HepG2 (cell line): ENCODE data around the gene BICDL1. TPM values are rescaled to one million over a fixed set of nuclear protein-coding genes. Genes with fewer than 3 reads are reported as not detected.

Experiments
- BRCA1 ChIP-seq: sonication (generic); formaldehyde crosslinking; IDR thresholded peaks from 2 replicates; pipeline ENCODE4 v1.4.0; 2020; ENCODE audit warnings: missing genetic modification reagents
- BRD4 ChIP-seq: sonication (generic); formaldehyde crosslinking; IDR thresholded peaks from 2 replicates; pipeline ENCODE4 v1.4.0; 2020; ENCODE audit warnings: missing genetic modification reagents
- IRX3 ChIP-seq: sonication (generic); formaldehyde crosslinking; IDR thresholded peaks from 2 replicates; pipeline ENCODE4 v1.8.1; 2023; ENCODE audit warnings: mild to moderate bottlenecking, low read depth, missing genetic modification reagents, borderline replicate concordance
- KLF13 ChIP-seq: sonication (generic); formaldehyde crosslinking; IDR thresholded peaks from 2 replicates; pipeline ENCODE4 v1.4.0; 2020; ENCODE audit warnings: mild to moderate bottlenecking, missing genetic modification reagents
- KLF6 ChIP-seq: IDR thresholded peaks from 2 replicates; pipeline ENCODE4 v1.8.0; 2016; ENCODE audit warnings: missing biosample characterization, missing genetic modification reagents
- LCORL ChIP-seq, 2 experiments: fragments of 450-650 bp in 1 of 2; sonication (generic) in 1 of 2; formaldehyde crosslinking in 1 of 2; IDR thresholded peaks; 2 replicates each; pipeline versions ENCODE4 v1.5.0 to v1.6.1; 2017 to 2020; ENCODE audit warnings: antibody characterized with exemption in 1 of 2, missing genetic modification reagents in 1 of 2
- MTF1 ChIP-seq: sonication (generic); formaldehyde crosslinking; IDR thresholded peaks from 2 replicates; pipeline ENCODE4 v1.5.0; 2020; ENCODE audit warnings: missing genetic modification reagents
- NFRKB ChIP-seq: fragments of 450-650 bp; IDR thresholded peaks from 2 replicates; pipeline ENCODE4 v1.6.1; 2017
- NR2F2 ChIP-seq: IDR thresholded peaks from 2 replicates; pipeline ENCODE4 v1.6.1; 2012; ENCODE audit warnings: low read depth, inconsistent platforms, borderline replicate concordance
- WIZ ChIP-seq: sonication (generic); formaldehyde crosslinking; IDR thresholded peaks from 2 replicates; pipeline ENCODE4 v1.5.1; 2020; ENCODE audit warnings: mild to moderate bottlenecking, missing genetic modification reagents
- ZNF432 ChIP-seq: sonication (generic); formaldehyde crosslinking; IDR thresholded peaks from 2 replicates; pipeline ENCODE4 v1.5.0; 2020; ENCODE audit warnings: missing genetic modification reagents, mild to moderate bottlenecking, borderline replicate concordance
- ZNF644 ChIP-seq: IDR thresholded peaks from 2 replicates; pipeline ENCODE4 v1.6.1; 2016; ENCODE audit warnings: low read depth
- ZNF75D ChIP-seq: sonication (generic); formaldehyde crosslinking; IDR thresholded peaks from 2 replicates; pipeline ENCODE4 v1.8.1; 2023; ENCODE audit warnings: missing genetic modification reagents, mild to moderate bottlenecking, borderline replicate concordance
- ZNF777 ChIP-seq: sonication (generic); formaldehyde crosslinking; IDR thresholded peaks from 2 replicates; pipeline ENCODE4 v1.4.0; 2020; ENCODE audit warnings: missing genetic modification reagents
- ZNF878 ChIP-seq: sonication (generic); formaldehyde crosslinking; IDR thresholded peaks from 2 replicates; pipeline ENCODE4 v1.8.1; 2023; ENCODE audit warnings: mild to moderate bottlenecking, missing genetic modification reagents, moderate library complexity
- ZSCAN29 ChIP-seq: sonication (generic); formaldehyde crosslinking; conservative IDR thresholded peaks from 2 replicates; pipeline ENCODE4 v1.4.0; 2020; ENCODE audit warnings: mild to moderate bottlenecking, missing genetic modification reagents
- polyA plus RNA-seq, 8 experiments: library from polyadenylated mRNA; depleted of rRNA in 3 of 8; stranded (reverse) in 7 of 8; unstranded in 1 of 8; fragments of >200 nt; fragmentation: Illumina TruSeq in 4 of 8; extraction: Trizol in 4 of 8; gene quantifications; 2 replicates each; pipeline versions ENCODE4 v1.2.1 to v1.2.3, GENCODE V29; 2011 to 2016; ENCODE audit warnings: low read depth in 4 of 8, missing spikeins in 1 of 8, mixed read lengths in 1 of 8; ENCODE audit not compliant: insufficient read depth in 1 of 8
- total RNA-seq, 5 experiments: library from RNA; depleted of rRNA; stranded (reverse); fragments of >200 nt; fragmentation: Illumina TruSeq; extraction: Trizol; gene quantifications; 2 replicates each; pipeline ENCODE4 v1.2.3, GENCODE V29; 2016; ENCODE audit warnings: low read depth in 1 of 5
- TF ChIP-seq, protein P1 (sequence below): sonication (generic); formaldehyde crosslinking; IDR thresholded peaks from 2 replicates; pipeline ENCODE4 v1.5.1; 2020; ENCODE audit warnings: mild to moderate bottlenecking, moderate library complexity, missing genetic modification reagents
- TF ChIP-seq, protein P2 (sequence below): sonication (generic); formaldehyde crosslinking; IDR thresholded peaks from 2 replicates; pipeline ENCODE4 v1.9.0; 2022; ENCODE audit warnings: missing genetic modification reagents, mild to moderate bottlenecking, borderline replicate concordance
- TF ChIP-seq, protein P3 (sequence below): sonication (generic); formaldehyde crosslinking; IDR thresholded peaks from 2 replicates; pipeline ENCODE4 v1.4.0; 2020; ENCODE audit warnings: missing genetic modification reagents
- TF ChIP-seq, protein P4 (sequence below): sonication (generic); formaldehyde crosslinking; IDR thresholded peaks from 2 replicates; pipeline ENCODE4 v1.5.0; 2020; ENCODE audit warnings: mild to moderate bottlenecking, missing genetic modification reagents, borderline replicate concordance
- TF ChIP-seq, protein P5 (sequence below): sonication (generic); IDR thresholded peaks from 2 replicates; pipeline ENCODE4 v1.6.1; 2016; ENCODE audit warnings: low read depth, borderline replicate concordance

BICDL1 gene
- total and polyA plus RNA-seq, 2 of the 13 experiments (the other 11 are each of a cell fraction or from before 2014, with no cell fraction given) = 3.6 to 9.7 TPM

DNA sequence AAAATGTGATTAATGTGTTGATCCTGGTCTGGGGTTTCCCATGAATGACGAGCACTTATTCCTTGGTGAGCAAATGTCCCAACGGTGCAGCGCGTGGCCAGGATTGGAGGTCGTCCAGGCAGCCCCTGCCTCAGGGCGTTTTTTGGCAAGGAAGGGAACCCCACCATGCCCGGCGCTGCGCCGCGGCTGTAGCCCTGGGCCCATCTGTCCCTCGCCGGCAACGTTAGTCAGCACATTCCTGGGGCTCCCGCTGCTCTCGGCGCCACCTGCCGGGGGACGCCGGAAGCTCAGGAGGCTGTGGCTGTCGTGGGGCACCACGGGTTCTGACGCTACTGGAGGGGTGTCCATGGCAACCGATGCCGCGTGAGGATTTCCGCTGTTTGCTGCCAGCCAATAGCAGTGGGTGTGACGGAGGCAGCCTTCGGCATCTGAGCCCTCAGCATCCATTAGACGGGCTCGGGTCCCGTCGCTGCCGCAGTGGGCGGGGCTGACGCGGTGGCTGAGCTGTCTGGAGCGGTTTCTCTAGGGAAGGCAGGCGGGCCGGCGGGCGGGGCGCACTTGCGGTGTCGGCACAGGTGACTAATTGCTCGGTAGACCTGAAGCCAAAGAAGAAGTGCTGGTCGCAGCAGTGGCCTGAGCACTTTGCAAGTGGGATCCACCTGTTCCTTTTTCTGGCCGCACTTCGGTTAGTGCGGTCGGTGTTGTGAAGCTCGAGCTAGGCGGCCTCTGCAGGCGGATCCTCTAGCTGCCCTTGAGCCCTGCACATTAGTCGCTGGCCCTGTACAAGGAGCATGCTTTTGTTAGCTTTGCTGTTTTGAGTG lies 98.0 kb downstream of the BICDL1 start (continued):
- TF ChIP-seq, protein P1, sequence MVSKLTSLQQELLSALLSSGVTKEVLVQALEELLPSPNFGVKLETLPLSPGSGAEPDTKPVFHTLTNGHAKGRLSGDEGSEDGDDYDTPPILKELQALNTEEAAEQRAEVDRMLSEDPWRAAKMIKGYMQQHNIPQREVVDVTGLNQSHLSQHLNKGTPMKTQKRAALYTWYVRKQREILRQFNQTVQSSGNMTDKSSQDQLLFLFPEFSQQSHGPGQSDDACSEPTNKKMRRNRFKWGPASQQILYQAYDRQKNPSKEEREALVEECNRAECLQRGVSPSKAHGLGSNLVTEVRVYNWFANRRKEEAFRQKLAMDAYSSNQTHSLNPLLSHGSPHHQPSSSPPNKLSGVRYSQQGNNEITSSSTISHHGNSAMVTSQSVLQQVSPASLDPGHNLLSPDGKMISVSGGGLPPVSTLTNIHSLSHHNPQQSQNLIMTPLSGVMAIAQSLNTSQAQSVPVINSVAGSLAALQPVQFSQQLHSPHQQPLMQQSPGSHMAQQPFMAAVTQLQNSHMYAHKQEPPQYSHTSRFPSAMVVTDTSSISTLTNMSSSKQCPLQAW (CRISPR knock-in tag) = peak; percentile 63
- TF ChIP-seq NFRKB = no peak
- TF ChIP-seq, protein P2, sequence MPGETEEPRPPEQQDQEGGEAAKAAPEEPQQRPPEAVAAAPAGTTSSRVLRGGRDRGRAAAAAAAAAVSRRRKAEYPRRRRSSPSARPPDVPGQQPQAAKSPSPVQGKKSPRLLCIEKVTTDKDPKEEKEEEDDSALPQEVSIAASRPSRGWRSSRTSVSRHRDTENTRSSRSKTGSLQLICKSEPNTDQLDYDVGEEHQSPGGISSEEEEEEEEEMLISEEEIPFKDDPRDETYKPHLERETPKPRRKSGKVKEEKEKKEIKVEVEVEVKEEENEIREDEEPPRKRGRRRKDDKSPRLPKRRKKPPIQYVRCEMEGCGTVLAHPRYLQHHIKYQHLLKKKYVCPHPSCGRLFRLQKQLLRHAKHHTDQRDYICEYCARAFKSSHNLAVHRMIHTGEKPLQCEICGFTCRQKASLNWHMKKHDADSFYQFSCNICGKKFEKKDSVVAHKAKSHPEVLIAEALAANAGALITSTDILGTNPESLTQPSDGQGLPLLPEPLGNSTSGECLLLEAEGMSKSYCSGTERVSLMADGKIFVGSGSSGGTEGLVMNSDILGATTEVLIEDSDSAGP (CRISPR knock-in tag) = peak; percentile 94
- TF ChIP-seq ZNF432 = no peak
- TF ChIP-seq, protein P3, sequence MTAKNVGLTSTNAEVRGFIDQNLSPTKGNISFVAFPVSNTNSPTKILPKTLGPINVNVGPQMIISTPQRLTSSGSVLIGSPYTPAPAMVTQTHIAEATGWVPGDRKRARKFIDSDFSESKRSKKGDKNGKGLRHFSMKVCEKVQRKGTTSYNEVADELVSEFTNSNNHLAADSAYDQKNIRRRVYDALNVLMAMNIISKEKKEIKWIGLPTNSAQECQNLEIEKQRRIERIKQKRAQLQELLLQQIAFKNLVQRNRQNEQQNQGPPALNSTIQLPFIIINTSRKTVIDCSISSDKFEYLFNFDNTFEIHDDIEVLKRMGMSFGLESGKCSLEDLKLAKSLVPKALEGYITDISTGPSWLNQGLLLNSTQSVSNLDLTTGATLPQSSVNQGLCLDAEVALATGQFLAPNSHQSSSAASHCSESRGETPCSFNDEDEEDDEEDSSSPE (CRISPR knock-in tag) = peak; percentile 59
- TF ChIP-seq ZNF878 (CRISPR knock-in tag) = peak; percentile 31; the same call in 1 of the 2 replicates
- TF ChIP-seq, protein P4, sequence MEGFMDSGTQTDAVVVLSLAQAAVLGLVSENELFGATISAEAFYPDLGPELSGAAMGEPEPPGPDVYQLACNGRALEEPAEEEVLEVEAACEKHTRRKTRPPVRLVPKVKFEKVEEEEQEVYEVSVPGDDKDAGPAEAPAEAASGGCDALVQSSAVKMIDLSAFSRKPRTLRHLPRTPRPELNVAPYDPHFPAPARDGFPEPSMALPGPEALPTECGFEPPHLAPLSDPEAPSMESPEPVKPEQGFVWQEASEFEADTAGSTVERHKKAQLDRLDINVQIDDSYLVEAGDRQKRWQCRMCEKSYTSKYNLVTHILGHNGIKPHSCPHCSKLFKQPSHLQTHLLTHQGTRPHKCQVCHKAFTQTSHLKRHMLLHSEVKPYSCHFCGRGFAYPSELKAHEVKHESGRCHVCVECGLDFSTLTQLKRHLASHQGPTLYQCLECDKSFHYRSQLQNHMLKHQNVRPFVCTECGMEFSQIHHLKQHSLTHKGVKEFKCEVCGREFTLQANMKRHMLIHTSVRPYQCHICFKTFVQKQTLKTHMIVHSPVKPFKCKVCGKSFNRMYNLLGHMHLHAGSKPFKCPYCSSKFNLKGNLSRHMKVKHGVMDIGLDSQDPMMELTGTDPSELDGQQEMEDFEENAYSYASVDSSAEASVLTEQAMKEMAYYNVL (CRISPR knock-in tag) = peak; percentile 79; the same call in 1 of the 2 replicates
- no peak for TF ChIP-seq IRX3 (CRISPR knock-in tag)
- TF ChIP-seq MTF1 (CRISPR knock-in tag) = no peak
- TF ChIP-seq LCORL (IDR thresholded peaks at IDR 0.05) = peak; percentile 28; the same call in 1 of the 2 replicates
- peak; percentile 95 for TF ChIP-seq LCORL (CRISPR knock-in tag; IDR thresholded peaks at IDR 0.05)
- TF ChIP-seq ZNF644 (CRISPR knock-in tag) = no peak
- TF ChIP-seq BRCA1 = no peak; the same call in 1 of the 2 replicates
- TF ChIP-seq ZNF777 (CRISPR knock-in tag) = peak; percentile 86
- 0 out of 2 replicates have a peak, but pooled peaks have one; percentile 37 for TF ChIP-seq BRD4 (CRISPR knock-in tag)
- no peak for TF ChIP-seq KLF13 (CRISPR knock-in tag)
- no peak for TF ChIP-seq KLF6 (CRISPR knock-in tag)
- no peak for TF ChIP-seq WIZ (CRISPR knock-in tag)
- TF ChIP-seq ZSCAN29 (CRISPR knock-in tag) = peak; percentile 49; the same call in 1 of the 2 replicates
- TF ChIP-seq NR2F2 = no peak
- TF ChIP-seq, protein P5, sequence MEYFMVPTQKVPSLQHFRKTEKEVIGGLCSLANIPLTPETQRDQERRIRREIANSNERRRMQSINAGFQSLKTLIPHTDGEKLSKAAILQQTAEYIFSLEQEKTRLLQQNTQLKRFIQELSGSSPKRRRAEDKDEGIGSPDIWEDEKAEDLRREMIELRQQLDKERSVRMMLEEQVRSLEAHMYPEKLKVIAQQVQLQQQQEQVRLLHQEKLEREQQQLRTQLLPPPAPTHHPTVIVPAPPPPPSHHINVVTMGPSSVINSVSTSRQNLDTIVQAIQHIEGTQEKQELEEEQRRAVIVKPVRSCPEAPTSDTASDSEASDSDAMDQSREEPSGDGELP = peak; percentile 75; the same call in 1 of the 2 replicates
- TF ChIP-seq ZNF75D (CRISPR knock-in tag) = no peak
